Adrenal gland (tissue), 5 donors: ENCODE results near the gene LIMA1.

Experiments used
- CTCF ChIP-seq, 6 experiments: fragments of 450-650 bp in 4 of 6; fragments of 200-600 bp in 2 of 6; sonication (generic) in 1 of 6; IDR thresholded peaks; 1 replicate in 5 of 6; 2 replicates in 1 of 6; pipeline versions ENCODE4 v1.5.1 to v1.8.0; 2016 to 2021; ENCODE audit warnings: antibody characterized with exemption in 6 of 6, mild to moderate bottlenecking in 2 of 6, moderate library complexity in 1 of 6
- POLR2A ChIP-seq, 2 donors: fragments of 450-650 bp; IDR thresholded peaks; one replicate each; pipeline ENCODE4 v1.6.1; 2017; ENCODE audit warnings: antibody characterized with exemption in 2 of 2, mild to moderate bottlenecking in 2 of 2, moderate library complexity in 1 of 2
- donor health status: DM: no; HTN: no; CAD: no.

DNA sequence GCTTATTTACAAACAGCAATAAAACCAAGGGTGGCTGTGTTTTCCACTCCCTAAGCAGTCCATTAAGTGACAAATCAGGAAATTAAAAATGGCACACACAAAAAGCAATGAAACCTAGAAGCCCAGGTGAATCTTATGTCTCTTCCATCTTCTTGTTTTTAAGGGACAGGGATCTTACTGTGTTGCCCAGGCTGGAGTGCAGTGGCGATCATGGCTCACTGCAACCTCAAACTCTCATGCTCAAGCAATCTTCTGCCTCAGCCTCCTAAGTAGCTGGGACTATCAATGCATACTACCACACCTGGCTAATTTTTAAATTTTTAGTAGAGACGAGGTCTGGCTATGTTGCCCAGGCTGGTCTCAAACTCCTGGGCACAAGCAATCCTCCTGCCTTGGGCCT lies 63.8 kb downstream of the LIMA1 start:
- TF ChIP-seq CTCF (IDR thresholded peaks at IDR 0.05), result no peak
- no peak for TF ChIP-seq POLR2A (IDR thresholded peaks at IDR 0.05)
